ENCODE measurements around the gene R3HCC1L. TPM values are rescaled to one million over a fixed set of nuclear protein-coding genes. Genes with fewer than 3 reads are reported as not detected.

The R3HCC1L gene
- 12.1 and 16.5 TPM in 2 replicates for polyA plus RNA-seq (2014; cell fraction: cytosol; rRNA removed)
- 8.7 and 11.1 TPM in 2 replicates for polyA plus RNA-seq (2014; cell fraction: nucleus; rRNA removed)

DNA sequence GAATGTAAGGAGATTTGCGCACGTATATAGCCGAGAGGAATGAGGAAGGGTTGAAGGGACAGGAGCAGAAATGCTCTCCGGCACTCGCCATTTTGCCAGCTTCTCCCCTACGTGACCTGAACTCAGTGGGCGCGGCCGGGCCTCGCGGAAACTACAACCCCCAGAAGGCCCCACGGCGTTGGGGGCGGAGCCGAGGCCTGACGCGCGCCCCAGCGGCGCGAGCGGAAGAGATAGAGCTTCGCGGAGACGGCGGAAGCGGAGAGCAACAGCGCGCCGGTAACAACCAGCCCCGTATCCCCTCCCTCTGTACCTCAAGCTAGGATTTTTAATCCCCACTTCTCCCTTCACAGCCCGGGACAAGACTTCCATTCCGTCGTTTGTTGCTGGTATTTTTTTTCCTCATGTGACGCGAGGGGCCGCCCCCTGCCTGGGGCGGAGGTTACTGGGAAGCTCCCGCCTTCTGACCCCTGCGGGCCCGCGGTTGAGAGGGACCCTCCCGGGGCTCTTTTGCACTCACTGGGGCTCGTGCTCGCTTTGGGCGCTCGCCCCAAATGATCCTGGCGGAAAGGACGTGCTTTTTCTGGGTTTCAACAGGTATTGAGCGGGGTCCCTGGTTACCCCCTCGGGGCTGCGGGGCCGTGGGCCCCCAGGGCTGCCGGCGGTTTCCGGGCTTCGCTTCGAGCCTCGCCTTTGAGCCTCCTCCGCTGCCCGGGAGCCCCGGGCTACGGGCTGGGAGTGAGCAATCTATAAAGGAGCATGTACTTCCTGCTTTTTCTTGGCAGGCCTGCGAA is at the start of gene R3HCC1L:
TSS of gene R3HCC1L (plus strand) at position 227 of the 791 bp plus-strand sequence. CDS start 73,458 bp downstream, outside the sequence.
- peak; percentile 88 for DNase-seq (ENCODE audit: low spot score)

DNA sequence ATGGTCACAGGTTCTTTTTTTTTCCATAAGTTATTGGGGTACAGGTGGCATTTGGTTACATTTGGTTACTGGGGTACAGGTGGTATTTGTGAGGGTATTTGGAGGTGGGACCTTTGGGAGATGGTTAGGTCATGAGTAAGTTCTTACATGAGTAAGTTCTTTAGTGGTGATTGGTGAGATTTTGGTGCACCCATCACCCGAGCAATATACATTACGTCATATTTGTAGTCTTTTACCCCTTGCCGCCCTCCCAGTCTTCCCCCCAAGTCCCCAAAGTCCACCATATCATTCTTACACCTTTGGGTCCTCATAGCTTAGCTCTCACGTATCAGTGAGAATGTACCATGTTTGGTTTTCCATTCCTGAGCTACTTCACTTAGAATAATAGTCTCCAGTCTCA is 49.2 kb upstream of the R3HCC1L start:
- no peak for DNase-seq (ENCODE audit: low spot score)

DNA sequence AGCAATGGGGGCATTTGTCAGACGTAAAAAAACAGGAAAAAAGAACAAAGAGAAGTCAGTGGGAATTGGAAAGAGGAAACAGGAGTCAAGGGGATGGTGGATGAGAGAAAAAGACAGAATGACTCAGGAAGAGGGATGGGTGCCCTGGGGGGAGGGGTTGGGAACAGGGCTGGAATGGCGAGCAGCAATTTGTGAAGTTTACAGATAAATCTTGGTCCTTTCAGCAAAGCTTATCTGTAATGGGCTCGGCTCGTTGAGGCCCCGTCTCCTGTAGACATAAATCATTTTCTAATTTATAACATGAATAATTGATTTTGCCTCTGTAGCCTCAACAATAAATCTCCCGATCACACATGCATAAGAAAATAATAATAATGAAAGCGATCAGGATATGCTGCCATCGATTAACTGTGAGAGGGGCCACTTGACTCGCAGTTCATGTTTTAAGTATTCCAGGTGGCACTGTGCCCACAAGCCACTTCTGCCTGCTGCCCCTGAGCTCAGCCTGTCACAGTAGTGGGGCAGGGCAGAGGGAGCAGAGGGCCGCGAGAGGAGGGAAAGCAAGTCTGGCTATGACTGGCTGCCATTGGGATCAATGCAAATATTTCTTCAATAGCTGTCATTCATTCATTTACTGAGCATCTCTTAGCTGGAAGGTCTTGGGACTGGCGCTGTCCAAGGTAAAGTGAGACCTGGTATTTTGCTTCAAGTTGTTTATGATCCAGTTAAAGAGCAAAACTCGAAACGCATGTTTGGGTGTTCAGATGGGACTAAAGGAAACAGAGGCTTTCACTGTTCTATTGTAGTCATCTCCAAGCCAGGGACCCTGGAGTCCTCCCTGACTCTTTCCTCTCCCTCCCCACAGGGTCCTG is 47.4 kb upstream of the R3HCC1L start:
- no peak for DNase-seq (ENCODE audit: low spot score)

DNA sequence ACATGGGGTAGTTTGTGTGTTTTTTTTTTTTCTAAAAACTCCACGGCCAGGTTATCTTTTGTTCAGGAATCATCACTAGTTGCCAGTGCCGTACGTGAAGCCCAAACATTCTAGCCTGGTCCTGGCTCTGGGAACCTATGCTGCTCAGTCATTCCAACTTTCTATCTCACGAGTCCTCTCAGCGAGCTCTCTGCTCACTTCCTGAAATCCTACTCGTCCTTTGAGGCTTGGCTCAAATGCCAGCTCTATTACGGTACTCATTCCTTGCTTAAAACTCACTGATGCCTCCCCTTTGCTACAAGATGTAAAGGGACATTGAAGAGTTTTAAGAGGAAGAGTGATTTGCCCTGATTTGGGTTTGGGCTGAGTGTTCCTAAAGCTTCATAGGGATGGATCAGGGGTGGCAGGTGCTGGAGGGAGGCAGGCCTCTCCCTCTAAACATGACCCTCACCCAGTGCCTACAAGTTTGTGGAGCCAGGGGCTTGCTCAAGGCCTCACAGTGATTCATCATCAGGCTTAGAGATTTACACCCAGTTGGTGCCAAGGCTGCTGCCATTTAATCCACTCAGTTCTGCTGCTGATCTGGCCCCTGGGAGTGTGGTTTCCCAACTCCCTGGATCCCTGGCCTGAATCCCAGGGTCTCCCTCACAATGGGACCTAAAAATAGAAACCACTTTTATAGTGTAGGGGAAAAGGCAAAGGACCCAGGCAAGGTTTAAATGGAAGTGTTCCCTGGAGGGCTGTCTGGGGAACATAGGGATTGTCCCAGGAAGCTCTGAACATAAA is 46.1 kb upstream of the R3HCC1L start:
- no peak for DNase-seq (ENCODE audit: low spot score)

DNA sequence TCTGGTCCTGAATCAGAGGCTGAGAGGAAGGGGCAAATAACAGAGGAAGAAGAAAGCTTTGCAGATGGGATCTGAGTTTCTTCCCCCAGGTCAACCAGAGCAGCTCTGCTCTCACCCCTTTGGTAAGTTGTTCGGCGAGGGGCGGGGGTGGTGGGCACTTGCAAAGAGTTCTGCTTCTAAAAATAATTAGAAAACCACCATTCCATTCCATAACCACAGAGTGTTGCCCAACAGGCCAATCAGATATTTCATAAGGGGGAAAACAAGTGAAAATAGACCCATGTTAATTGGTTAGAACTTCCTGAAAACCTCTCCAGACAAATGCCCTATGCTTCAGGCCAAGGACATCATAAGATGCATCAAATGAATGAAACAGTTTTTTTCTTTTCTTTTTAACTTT is 43.6 kb upstream of the R3HCC1L start:
- DNase-seq (ENCODE audit: low spot score): no peak

DNA sequence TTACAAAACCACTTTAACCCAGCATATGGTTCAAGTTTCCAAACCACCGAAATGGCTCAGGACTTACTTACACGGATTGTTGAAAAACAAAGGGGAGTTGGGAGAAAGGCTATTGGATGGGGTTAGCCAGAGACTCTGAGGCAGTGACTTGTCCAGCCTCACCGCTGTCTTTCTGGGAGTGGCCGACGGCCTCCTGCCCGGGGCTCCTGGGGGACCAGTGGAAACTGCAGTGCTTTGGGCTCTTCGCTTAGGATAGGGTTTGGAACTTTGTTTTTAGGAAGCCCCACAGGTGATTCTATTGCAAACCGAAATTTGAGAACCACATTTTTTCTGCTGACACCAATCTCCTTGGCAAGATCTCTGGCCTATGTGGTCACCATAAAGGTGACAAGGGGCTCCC is 38.1 kb upstream of the R3HCC1L start:
- DNase-seq (ENCODE audit: low spot score): no peak

DNA sequence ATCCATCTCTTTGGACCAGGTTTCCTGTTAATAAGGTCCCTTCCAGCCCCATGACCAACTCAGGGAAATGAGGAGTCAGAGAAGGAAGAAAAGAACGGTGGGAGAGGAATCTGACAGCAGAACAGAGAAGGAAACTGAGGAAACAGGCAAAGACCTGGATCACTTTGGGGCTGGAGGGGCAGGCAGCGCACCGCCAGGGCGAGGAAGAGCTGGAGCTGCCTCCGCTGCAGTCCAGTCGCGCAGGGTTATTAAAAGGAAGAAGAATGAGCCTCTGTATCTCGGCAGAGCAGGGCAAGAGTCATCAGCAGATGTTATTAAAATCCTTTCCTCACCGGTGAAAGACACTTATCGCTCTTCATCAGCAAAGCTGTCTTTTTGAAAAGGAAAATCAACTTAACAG is 37.7 kb upstream of the R3HCC1L start:
- DNase-seq (ENCODE audit: low spot score): peak; percentile 31

DNA sequence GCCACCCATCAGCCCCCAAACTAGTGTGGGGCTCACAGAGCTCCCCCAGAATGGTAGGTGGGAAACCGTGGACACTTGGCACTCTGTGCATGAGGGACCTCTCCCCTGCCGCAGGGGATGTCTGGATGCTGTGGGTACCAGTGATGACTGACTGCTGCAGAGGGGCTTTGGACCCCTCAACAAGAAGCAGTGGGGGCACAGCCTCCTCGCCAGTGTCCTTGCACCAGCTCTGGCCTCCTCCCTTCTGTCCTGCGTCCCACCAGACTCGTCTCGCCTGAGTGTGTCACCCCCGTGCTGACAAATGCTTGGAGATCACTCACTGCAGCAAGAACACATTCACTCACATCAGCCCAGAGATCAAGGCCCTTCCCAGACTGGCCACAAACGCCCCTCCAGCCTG is 37.3 kb upstream of the R3HCC1L start:
- no peak for DNase-seq (ENCODE audit: low spot score)

DNA sequence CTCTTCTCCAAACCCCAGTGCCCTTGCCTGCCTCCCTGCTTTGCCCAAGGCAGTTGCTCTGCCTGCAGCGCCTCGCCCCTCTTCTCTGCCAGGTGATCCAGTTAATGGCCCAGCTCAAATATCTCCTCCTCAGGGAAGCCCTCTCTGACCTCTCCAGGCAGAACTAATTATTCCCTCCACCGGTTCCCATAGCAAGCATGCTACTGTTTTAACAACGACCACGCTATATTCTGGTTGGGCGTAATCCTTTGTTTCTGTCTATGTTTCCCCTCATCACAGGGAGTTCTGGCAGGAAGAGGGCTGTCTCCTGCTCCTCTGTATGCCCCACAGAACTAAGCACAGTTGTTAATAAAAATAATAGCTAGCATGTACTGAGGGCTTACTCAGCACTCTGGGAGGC is 36.8 kb upstream of the R3HCC1L start:
- DNase-seq (ENCODE audit: low spot score): peak; percentile 20

DNA sequence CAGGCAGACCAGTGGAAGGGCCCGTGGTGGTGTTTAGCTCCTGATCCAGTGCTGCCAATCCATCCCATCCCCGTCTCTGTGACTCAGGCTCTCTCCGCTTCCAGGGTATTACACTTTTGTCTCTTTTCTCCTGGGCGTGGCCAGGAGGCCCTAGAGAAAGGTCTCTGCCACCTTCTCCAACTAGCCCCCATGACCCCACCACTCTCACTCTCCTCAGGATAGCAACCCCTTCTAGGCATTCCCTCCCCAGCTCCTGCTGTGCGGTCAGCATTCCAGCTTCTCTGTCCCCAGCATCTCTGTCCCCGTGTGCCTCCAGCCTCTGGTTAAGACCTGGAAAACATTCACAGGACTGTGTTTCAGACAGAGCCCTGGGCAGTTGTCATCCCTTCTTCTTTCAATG is 36.2 kb upstream of the R3HCC1L start:
- DNase-seq (ENCODE audit: low spot score): no peak

DNA sequence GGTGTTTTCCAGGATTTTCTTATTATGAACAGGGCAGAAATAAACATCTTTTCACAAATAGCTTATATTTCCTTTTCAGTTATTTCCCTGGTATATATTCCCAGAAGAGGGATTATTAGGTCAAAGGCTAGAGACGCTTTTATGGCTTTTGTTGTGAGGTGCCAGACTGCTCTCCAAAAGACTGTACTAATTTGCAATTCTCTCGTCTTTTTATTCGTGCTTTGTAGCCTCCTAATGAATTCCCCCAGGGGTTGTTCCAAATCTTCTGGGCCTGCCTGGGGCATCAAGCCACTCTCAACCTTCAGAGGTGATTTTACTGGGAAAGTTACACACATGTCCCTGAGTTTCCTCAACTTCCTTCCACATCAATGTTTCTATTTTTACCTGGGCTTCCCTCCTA is 34.0 kb upstream of the R3HCC1L start:
- no peak for DNase-seq (ENCODE audit: low spot score)

DNA sequence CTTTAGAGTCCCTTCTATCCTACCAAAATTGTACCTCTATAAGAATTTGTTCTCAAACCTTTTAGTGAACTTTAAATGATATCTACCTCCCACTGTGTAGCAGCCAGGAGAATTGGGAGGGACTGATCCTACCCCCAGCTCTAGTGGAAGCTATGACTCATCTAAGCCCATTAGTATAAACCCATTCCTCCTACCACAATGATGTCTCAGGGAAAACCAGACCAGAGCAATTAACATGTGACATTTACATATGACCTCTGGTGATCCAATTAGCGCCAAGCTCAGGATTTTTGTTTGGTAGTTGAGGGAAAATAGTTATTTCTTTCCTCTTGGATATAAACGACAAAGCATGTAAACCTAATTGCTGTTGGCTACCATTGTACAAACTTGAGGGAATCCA is 33.1 kb upstream of the R3HCC1L start:
- no peak for DNase-seq (ENCODE audit: low spot score)

DNA sequence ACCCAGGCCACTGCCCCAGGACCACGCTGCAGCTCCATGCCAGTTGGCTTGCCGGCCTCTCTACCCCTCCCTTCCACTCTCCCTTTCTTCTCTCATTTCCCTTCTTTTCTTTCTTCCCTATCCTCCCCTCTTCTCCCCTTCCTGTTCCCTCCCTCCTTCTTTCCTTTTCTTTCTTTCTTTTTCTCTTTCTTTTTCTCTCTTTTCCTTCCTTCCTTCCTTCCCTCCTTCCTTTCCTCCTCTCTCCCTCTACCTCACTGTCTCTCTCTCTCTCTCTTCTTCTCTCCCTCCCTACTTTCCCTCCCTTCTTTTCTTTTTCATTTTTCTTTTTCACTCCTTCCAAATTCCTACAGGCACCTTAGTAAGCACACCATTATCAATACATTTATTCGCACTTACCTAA is 30.3 kb upstream of the R3HCC1L start:
- no peak for DNase-seq (ENCODE audit: low spot score)

DNA sequence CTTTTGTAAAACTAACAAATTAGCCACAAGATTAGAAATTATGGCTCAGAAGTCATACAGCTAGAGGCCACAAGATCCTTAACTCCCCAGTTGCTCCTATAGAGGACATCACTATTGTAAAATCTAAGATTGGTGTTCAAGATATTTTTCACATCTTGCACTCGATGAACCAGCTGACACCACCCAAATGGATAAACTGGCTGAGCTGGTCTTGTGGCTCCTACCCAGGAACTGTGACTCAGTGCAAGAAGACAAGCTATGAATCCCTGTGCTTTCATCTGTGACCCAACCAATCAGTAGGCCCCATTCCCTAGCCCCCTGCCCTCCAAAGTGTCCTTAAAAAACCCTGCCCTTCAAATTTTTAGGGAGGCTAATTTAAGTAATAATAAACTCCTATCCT is 27.9 kb upstream of the R3HCC1L start:
- no peak for DNase-seq (ENCODE audit: low spot score)

DNA sequence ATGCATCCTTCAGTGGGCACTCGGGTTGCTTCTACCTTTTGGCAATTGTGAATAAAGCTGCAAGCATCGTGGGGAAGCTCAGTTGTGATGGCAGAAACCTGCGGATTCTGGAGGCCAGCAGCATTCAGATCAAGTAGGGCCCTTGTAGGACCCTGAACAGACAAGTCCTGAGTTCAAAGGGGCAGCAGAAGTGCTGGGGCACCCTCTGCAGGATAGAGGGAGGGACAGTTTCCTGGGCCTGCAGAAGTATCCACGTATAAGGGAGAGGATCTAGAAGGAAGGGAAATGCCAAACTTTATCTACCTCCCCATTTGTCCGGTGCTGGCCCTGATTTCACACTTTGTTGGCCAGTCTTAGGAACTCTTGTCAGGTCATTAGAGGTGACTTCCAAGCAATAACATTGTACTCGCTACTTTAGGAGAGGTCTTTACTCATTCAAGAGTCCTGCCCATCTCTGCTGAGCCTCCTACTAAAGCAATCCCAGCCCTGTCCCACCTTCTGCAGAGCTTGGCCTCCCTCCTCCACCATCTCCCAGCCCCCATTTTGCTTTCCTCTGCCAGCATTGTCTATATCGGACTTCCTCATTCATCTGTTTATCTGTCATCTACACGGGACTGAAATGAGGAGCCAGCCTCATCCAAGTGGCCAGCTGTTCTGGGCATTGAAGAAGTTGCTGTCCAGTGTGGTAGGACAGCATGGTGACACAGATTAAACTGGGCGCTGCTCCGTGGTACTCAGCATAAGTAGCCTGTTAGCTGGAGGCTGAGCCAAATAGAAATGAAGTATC is 26.6 kb upstream of the R3HCC1L start:
- no peak for DNase-seq (ENCODE audit: low spot score)

DNA sequence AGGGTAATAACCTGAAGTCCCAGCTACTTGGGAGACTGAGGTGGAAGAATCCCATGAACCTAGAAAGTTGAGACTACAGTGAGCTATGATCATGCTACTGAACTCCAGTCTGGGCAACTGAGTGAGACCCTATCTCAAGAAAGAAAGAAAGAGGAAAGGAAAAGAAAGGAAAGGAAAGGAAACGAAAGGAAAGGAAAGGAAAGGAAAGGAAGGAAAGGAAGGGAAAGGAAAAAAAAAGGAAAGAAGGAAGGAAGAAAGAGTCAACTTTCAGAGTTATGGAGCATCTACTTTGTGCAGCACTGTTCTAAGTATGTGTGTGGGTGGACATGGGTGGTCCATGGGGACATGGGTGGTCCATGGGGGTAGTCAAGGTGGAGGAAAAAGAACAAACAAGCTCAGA is 24.1 kb upstream of the R3HCC1L start:
- DNase-seq (ENCODE audit: low spot score): no peak

DNA sequence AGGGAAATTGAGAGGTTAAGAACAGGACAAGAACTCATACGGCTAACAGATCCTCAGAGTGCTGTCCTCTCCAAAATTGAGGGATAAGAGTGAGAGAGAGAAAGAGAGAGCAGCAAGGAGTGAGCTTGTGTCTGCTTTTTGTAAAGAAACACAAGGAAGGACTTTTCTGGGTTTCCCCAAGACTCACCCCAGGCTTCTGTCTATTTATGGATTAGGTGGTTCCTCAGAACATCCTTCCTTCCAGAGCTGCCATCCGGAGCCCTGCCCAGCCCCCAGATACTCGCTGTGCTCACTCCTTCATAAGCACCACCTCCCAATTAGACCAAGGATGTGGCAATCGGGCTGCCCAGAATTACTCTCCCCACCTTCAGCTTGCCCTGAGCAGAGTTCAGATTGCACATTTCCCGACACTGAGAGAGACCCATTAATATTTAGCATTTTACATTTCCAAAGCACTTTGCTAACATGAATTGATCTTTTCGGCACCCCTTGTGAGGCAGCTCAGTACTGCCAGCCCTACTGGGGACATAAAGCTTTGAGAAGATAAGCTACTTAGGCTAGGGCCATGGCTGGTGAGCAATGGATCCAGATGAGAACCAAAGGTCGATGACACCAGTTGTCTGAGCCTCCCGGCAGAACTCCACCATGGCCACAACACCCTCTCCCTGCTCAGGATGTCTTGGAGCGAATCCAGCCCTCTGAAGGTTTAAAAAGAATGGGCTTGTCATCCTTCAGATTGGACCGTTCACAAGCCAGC is 19.2 kb upstream of the R3HCC1L start:
- no peak for DNase-seq (ENCODE audit: low spot score)

DNA sequence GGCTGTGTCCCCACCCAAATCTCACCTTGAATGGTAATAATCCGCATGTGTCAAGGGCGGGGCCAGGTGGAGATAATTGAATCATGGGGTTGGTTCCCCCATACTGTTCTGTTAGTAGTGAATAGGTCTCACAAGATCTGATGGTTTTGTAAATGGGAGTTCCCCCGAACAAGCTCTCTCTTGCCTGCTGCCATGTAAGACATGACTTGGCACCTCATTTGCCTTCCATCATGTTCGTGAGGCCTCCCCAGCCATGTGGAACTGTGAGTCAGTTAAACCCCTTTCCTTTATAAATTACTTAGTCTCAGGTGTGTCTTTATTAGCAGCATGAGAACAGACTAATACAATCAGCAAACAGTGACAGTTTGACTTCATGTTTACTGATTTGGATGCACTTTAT is 14.6 kb upstream of the R3HCC1L start:
- no peak for DNase-seq (ENCODE audit: low spot score)

DNA sequence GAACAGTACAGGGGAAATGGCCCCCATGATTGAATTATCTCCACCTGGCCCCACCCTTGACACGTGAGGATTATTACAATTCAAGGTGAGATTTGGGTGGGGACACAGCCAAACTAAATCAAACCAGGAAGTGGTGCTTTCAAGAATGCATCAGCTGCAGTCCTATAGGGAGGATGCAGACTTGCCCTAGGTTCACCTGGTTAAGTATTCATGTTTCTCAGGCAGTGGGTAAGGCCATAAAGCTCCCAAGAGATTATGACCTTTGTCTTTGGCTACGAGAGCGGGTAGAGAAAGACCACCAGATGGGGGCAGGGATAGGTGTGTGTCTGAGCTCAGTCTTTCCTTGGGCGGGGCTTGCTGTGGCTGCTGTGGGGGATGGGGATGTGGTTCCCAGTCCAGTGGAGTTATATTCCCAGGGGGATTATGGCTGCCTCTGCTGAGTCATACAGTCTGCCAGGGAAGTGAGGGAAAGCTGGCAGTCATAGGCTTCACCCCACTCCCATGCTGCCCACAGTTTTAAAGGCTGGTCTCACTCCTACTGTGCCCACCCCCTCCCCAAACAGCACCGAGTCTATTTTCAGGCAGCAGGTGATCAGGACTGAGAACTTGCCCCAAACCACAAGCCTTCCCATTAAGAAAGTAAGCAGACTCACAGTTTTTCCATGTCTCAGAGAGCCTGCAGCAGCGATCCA is 8.4 kb upstream of the R3HCC1L start:
- DNase-seq (ENCODE audit: low spot score): no peak

DNA sequence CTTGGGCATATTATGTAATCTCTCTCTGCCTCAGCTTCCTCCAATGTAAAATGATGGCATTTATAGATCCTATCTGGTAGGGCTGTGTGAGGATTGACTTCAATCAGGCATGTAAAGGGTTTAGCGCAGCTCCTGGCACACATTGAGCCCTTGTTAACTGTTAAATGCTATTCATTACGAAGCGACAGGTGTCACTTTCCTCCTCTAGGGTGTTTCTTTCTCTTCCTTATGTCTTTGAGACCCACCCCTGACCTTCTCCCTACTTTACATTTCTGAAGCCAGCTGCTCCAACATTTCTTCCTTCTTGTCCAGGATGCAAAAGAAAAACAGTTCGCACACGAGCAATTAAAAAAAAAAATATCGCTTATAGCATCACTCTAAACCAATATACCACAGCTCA is 5.7 kb upstream of the R3HCC1L start:
- no peak for DNase-seq (ENCODE audit: low spot score)
